ENCODE data around the gene NEGR1.

The NEGR1 gene

DNA sequence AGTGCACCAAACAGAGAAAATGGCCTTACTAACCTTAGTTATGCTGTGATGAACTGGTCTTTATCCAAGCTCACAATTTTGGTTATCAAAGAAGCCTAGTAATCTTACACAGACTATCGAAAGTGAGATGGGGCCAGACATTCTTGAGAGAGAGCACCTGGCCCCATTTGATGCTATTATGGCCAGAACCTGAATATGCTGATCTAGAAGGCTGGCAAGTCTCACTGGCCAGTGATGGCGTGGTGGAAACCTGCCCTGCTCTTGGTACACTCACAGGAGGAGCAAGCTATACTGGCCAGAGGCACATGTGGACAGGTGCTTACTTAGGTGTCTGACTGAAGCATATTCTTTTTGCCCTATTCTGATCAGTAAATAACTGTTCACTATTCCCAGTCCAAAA is 843.7 kb downstream of the NEGR1 start:
- Histone ChIP-seq H3K36me3 (ENCODE audit: insufficient read depth, low read length) (no peaks in the 10 kb centered on the region), H3K4me2 (ENCODE audit: low read length) (no peak overlapping the region), H3K9me3 (replicated peaks; ENCODE audit: low read length) (no peaks in the 10 kb centered on the region), H3K4me1 (ENCODE audit: control insufficient read depth, insufficient read depth, low read length) (no peaks in the 10 kb centered on the region), H3K9ac (ENCODE audit: low read depth, low read length) (no peak overlapping the region), H3K4me3 (ENCODE audit: low read length) (no peak overlapping the region), H3K27me3 (ENCODE audit: control insufficient read depth, insufficient read depth, low read length) (no peaks in the 10 kb centered on the region)

- no peak overlapping the region for H3K4me3 ChIP-seq (ENCODE audit: low read length)
- no peaks in the 10 kb centered on the region for H3K9me3 ChIP-seq (replicated peaks; ENCODE audit: low read length)
- H3K4me2 ChIP-seq (ENCODE audit: low read length): no peak overlapping the region
- H3K36me3 ChIP-seq (ENCODE audit: insufficient read depth, low read length): no peaks in the 10 kb centered on the region
- no peaks in the 10 kb centered on the region for H3K4me1 ChIP-seq (ENCODE audit: control insufficient read depth, insufficient read depth, low read length)
- H3K9ac ChIP-seq (ENCODE audit: low read depth, low read length): no peak overlapping the region
- no peaks in the 10 kb centered on the region for H3K27me3 ChIP-seq (ENCODE audit: control insufficient read depth, insufficient read depth, low read length)
Measured at GRCh38 chr1:71435951-71436350, 846.4 kb downstream of the NEGR1 start.

DNA sequence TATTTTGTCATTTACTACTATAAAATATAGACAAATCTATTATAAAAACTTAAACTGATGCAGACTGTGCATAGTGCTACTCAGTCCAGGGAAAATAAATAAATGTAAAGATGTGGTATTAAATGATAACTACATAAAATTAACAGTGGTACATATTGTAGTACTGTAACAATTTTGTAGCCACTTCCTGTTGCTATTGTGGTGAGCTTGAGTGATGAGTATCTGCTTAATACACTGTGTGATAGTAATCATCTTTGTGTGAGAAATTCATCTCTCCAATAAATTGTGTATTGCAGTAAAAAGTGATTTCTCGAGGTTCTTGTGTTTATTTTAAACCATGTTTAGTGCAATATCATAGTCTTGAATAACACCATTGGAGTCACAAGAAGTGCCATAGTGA is 848.1 kb downstream of the NEGR1 start:
- Histone ChIP-seq H3K9ac (ENCODE audit: low read depth, low read length) (no peak overlapping the region), H3K36me3 (ENCODE audit: insufficient read depth, low read length) (no peaks in the 10 kb centered on the region), H3K27me3 (ENCODE audit: control insufficient read depth, insufficient read depth, low read length) (no peaks in the 10 kb centered on the region), H3K4me3 (ENCODE audit: low read length) (no peak overlapping the region), H3K4me2 (ENCODE audit: low read length) (no peak overlapping the region), H3K4me1 (ENCODE audit: control insufficient read depth, insufficient read depth, low read length) (no peaks in the 10 kb centered on the region), H3K9me3 (replicated peaks; ENCODE audit: low read length) (no peaks in the 10 kb centered on the region)

DNA sequence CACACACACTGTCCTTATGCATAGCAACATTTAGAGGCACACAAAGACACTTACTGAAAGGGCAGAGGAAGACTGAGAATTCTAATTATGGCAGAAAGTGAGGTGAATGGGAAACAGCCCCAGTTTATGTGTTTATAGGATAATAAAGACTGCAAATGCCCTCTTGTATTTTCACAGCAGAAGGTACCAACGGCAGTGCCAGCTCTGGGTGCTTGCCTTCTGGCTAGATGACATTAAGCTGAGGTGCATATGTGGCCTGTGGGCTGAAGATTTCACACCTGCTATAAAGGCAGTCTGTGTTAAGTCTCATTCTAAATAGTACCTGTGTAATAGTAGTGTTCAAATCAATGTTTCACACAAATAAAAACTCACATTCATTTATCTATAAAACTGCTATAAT is 854.3 kb downstream of the NEGR1 start:
- Histone ChIP-seq H3K27me3 (ENCODE audit: control insufficient read depth, insufficient read depth, low read length) (no peaks in the 10 kb centered on the region), H3K4me3 (ENCODE audit: low read length) (no peak overlapping the region), H3K36me3 (ENCODE audit: insufficient read depth, low read length) (no peaks in the 10 kb centered on the region), H3K9me3 (replicated peaks; ENCODE audit: low read length) (no peaks in the 10 kb centered on the region), H3K4me2 (ENCODE audit: low read length) (no peak overlapping the region), H3K9ac (ENCODE audit: low read depth, low read length) (no peak overlapping the region), H3K4me1 (ENCODE audit: control insufficient read depth, insufficient read depth, low read length) (no peaks in the 10 kb centered on the region)

GRCh38 chr1:71427066-71427465 is 855.3 kb downstream of the NEGR1 start:
- Histone ChIP-seq H3K27me3 (ENCODE audit: control insufficient read depth, insufficient read depth, low read length) (no peaks in the 10 kb centered on the region), H3K36me3 (ENCODE audit: insufficient read depth, low read length) (no peaks in the 10 kb centered on the region), H3K4me2 (ENCODE audit: low read length) (no peak overlapping the region), H3K9me3 (replicated peaks; ENCODE audit: low read length) (no peaks in the 10 kb centered on the region), H3K4me1 (ENCODE audit: control insufficient read depth, insufficient read depth, low read length) (no peaks in the 10 kb centered on the region), H3K9ac (ENCODE audit: low read depth, low read length) (no peak overlapping the region), H3K4me3 (ENCODE audit: low read length) (no peak overlapping the region)

DNA sequence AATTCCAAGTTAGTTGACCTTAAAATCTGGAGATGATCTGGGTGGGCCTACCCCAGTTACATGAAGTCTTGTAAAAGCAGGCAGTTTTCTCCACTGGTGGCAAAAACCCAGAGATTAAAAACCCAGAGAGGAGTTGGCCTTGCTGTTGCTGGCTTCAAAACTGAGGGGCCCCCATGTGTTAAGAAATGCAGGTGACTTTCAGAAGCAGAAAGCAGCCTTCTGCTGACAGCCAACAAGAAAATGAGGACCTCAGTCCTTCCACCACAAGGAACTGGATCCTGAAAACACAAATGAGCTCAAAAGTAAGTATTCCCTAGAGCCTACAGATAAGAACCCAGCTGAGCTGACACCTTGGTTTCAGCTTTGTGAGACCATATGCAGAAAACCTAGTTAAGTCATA is 857.8 kb downstream of the NEGR1 start:
- no peaks in the 10 kb centered on the region for H3K27me3 ChIP-seq (ENCODE audit: control insufficient read depth, insufficient read depth, low read length)
- H3K4me3 ChIP-seq (ENCODE audit: low read length): no peak overlapping the region
- no peaks in the 10 kb centered on the region for H3K4me1 ChIP-seq (ENCODE audit: control insufficient read depth, insufficient read depth, low read length)
- H3K4me2 ChIP-seq (ENCODE audit: low read length): no peak overlapping the region
- H3K9me3 ChIP-seq (replicated peaks; ENCODE audit: low read length): no peaks in the 10 kb centered on the region
- H3K36me3 ChIP-seq (ENCODE audit: insufficient read depth, low read length): no peaks in the 10 kb centered on the region
- no peak overlapping the region for H3K9ac ChIP-seq (ENCODE audit: low read depth, low read length)

DNA sequence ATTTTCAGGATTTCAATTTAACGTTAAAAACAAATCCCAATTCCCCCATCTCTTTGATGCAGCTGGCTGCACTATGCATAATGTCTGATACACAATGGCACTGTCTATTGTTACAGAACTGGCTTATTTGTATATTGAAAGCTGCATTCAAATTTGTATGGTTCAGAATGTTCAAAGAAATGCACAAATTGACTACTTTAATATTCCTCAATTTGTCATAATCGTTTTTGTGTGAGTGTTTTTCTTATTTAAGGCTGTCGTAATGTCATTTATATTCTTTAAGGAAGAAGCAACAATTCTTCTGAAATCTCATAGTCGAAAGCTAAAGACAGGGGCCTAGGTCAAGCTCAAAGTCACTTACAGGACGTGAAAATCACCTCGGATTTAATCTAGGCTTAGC is 860.1 kb downstream of the NEGR1 start:
- Histone ChIP-seq H3K36me3 (ENCODE audit: insufficient read depth, low read length) (no peaks in the 10 kb centered on the region), H3K4me3 (ENCODE audit: low read length) (no peak overlapping the region), H3K4me2 (ENCODE audit: low read length) (no peak overlapping the region), H3K27me3 (ENCODE audit: control insufficient read depth, insufficient read depth, low read length) (no peaks in the 10 kb centered on the region), H3K9me3 (replicated peaks; ENCODE audit: low read length) (no peaks in the 10 kb centered on the region), H3K4me1 (ENCODE audit: control insufficient read depth, insufficient read depth, low read length) (no peaks in the 10 kb centered on the region), H3K9ac (ENCODE audit: low read depth, low read length) (no peak overlapping the region)

DNA sequence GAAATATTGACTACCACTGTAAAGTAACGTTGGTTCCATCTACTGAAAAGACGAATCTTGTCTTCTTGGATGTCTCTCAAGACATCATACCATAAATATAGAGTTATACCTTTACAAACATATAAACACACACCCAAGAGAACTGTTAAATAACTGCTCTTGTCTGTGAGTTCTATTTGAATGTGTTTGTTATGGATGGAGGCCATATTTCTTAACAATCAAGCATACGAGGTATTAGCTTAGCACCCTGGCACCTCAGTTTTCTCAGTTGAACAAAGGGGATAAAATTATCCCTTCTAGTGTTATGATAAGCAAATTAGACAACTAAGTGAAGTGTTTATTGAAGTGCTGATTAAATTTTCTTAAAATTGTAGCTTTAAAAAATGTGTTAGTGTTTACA is 864.9 kb downstream of the NEGR1 start:
- Histone ChIP-seq H3K36me3 (ENCODE audit: insufficient read depth, low read length) (no peaks in the 10 kb centered on the region), H3K4me2 (ENCODE audit: low read length) (no peak overlapping the region), H3K9me3 (replicated peaks; ENCODE audit: low read length) (no peaks in the 10 kb centered on the region), H3K27me3 (ENCODE audit: control insufficient read depth, insufficient read depth, low read length) (no peaks in the 10 kb centered on the region), H3K9ac (ENCODE audit: low read depth, low read length) (no peak overlapping the region), H3K4me3 (ENCODE audit: low read length) (no peak overlapping the region), H3K4me1 (ENCODE audit: control insufficient read depth, insufficient read depth, low read length) (no peaks in the 10 kb centered on the region)

GRCh38 chr1:71414179-71414578 is 868.2 kb downstream of the NEGR1 start:
- Histone ChIP-seq H3K9ac (ENCODE audit: low read depth, low read length) (no peak overlapping the region), H3K36me3 (ENCODE audit: insufficient read depth, low read length) (no peaks in the 10 kb centered on the region), H3K4me3 (ENCODE audit: low read length) (no peak overlapping the region), H3K9me3 (replicated peaks; ENCODE audit: low read length) (no peaks in the 10 kb centered on the region), H3K27me3 (ENCODE audit: control insufficient read depth, insufficient read depth, low read length) (no peaks in the 10 kb centered on the region), H3K4me1 (ENCODE audit: control insufficient read depth, insufficient read depth, low read length) (no peaks in the 10 kb centered on the region), H3K4me2 (ENCODE audit: low read length) (no peak overlapping the region)

- Histone ChIP-seq H3K4me3 (ENCODE audit: low read length) (no peak overlapping the region), H3K4me2 (ENCODE audit: low read length) (no peak overlapping the region), H3K9ac (ENCODE audit: low read depth, low read length) (no peak overlapping the region), H3K9me3 (replicated peaks; ENCODE audit: low read length) (no peaks in the 10 kb centered on the region), H3K27me3 (ENCODE audit: control insufficient read depth, insufficient read depth, low read length) (no peaks in the 10 kb centered on the region), H3K4me1 (ENCODE audit: control insufficient read depth, insufficient read depth, low read length) (no peaks in the 10 kb centered on the region), H3K36me3 (ENCODE audit: insufficient read depth, low read length) (no peaks in the 10 kb centered on the region)
Measured at GRCh38 chr1:71413441-71414175, 868.7 kb downstream of the NEGR1 start.

DNA sequence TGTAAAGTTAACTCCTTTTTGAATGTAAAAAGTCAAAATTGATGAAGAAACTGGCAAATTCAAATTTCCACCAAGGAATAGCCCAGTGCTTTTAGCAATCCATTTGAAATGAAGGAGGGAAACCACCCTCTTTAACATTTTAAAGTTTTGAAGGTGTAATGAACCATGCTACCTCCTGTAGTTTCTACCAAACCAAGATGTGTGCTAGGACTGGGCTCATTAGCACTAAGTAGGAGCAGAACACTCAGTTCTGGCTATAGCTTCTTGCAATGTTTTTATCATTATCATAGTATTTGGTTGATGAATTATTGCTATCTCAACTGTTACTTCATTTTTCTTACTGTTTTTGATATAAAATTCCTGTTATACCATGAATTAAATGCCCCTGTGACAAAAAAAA is 882.3 kb downstream of the NEGR1 start:
- H3K36me3 ChIP-seq (ENCODE audit: insufficient read depth, low read length): no peaks in the 10 kb centered on the region
- no peaks in the 10 kb centered on the region for H3K27me3 ChIP-seq (ENCODE audit: control insufficient read depth, insufficient read depth, low read length)
- H3K4me1 ChIP-seq (ENCODE audit: control insufficient read depth, insufficient read depth, low read length): no peaks in the 10 kb centered on the region
- H3K4me3 ChIP-seq (ENCODE audit: low read length): no peak overlapping the region
- H3K4me2 ChIP-seq (ENCODE audit: low read length): no peak overlapping the region
- H3K9me3 ChIP-seq (replicated peaks; ENCODE audit: low read length): no peaks in the 10 kb centered on the region
- no peak overlapping the region for H3K9ac ChIP-seq (ENCODE audit: low read depth, low read length)

DNA sequence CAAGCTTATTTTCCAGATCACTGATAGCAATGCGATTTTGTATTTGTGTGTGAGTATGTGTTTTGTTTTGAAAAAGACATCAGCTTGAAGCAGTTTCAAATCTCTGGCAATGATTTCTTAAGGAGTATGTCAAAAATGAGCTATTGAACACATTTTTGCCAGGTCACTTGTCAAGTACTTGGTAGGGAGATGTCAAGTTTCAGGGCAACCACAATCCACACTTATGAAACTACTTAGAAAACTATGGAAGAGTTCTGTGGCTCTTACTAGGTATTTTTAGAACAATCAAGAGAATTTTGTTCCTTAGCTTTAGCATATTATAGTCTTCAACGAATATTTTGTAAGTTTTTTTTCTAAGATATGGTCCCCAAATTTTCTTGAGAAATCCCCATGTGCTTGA is 882.7 kb downstream of the NEGR1 start:
- Histone ChIP-seq H3K27me3 (ENCODE audit: control insufficient read depth, insufficient read depth, low read length) (no peaks in the 10 kb centered on the region), H3K9ac (ENCODE audit: low read depth, low read length) (no peak overlapping the region), H3K4me1 (ENCODE audit: control insufficient read depth, insufficient read depth, low read length) (no peaks in the 10 kb centered on the region)

More for the DNA sequence above, 882.7 kb downstream of the NEGR1 start:
- Histone ChIP-seq H3K9me3 (replicated peaks; ENCODE audit: low read length) (no peaks in the 10 kb centered on the region), H3K4me3 (ENCODE audit: low read length) (no peak overlapping the region), H3K36me3 (ENCODE audit: insufficient read depth, low read length) (no peaks in the 10 kb centered on the region), H3K4me2 (ENCODE audit: low read length) (no peak overlapping the region)
